Globus pallidus (tissue), 1 donor: ENCODE results near the gene ARL6IP5.

Experiments
- DNase-seq: peaks from one replicate; pipeline ENCODE4 v3.0.0-alpha.2; 2015; ENCODE audit warnings: low spot score

ARL6IP5 gene

DNA sequence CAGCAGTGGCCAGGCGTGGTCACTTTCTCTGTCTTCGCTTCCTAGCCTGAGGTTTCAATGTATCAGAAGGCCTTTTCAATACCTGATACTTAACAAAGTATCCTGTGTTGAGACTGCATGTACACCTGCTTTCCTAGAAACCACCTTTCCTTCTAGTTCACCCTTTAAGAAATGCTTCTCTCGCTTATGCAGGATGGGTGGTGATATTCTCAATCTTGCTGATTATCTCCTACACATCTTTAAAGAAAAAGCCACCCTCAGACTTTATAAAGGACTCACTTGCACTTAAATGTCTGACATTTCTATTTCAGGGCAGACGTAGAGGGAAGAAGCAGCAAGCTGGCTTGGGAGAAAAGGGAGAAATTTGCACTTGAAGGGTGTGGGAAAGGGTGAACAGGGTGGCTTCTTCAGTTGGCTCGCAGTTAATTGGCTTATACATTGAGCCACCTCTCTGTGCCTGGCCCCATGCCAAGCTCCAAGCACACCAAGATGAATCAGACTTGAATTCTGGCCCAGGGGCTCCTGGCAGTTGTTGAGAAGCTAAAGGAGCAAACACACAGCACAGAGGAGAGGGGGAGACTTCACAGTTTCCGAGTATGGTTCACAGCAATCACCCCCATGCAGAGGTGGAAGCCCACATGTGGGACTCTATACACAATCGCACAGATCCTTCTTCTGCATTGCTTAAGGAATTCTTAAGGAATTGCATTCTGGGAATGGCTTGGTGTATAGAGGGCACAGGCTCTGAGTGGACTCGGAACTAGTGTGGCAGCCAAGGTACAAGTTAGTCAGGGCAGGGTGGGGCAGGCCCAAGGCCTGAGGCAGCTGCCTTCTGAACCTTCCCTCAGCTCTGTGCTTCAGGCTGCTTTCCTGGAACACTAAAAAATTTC lies 1.3 kb downstream of the ARL6IP5 start:
- DNase-seq: peak; percentile 84

DNA sequence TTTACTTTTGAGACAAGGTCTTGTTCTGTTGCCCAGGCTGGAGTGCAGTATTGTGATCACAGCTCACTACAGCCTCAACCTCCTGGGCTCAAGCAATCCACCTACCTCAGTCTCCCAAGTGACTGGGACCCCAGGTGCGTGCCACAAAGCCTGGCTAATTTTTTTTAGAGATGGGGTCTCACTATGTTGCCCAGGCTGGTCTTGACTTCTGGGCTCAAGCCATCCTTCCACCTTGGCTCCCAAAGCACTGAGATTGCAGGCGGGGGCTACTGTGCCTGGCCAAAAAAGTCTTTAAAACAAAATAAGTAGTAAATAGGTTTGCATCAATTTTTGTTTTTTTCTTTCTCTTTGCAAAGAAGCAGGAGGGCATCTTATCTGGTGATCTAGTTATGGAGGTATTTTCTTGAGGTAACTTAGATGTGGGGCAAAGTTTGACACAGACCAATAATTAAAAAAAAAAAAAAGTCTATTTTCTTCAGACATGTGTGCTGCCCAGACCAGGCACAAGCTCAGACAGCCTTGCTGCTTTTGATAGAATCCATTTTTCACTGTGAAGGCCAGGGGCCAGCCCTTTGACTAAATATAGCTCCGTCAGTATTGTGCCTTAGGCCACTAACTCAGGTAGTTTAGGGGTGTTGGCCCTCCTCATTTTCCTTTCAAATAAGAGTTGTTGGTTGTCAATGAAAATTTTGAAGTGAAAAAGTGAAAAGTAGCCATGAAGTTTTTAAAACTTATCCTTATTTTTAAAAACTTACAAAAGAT lies 2.5 kb downstream of the ARL6IP5 start:
- no peak for DNase-seq

- no peak for DNase-seq
Observed at GRCh38 chr3:69088063-69088462, 3.3 kb downstream of the ARL6IP5 start.

DNA sequence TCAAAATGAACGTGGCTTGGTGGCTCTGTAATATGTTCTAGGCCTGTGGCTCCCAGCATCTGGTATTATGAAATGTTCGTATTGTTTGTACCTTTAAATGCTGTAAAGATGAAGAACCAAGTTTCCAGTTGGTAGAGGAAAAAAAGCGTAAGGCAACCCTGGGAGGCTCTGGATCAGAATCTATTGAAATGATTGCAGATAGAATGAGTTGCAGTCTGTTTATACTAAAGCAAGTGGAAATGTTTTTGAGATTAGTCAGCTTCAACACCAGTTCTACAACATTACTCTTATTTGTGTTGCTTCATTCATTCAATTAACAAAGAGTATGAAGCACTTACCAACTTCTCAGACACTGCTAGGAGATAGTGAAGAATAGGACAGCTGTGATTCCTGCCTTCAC lies 5.3 kb downstream of the ARL6IP5 start:
- no peak for DNase-seq

- no peak for DNase-seq
Observed at GRCh38 chr3:69091389-69092029, 6.8 kb downstream of the ARL6IP5 start.

DNA sequence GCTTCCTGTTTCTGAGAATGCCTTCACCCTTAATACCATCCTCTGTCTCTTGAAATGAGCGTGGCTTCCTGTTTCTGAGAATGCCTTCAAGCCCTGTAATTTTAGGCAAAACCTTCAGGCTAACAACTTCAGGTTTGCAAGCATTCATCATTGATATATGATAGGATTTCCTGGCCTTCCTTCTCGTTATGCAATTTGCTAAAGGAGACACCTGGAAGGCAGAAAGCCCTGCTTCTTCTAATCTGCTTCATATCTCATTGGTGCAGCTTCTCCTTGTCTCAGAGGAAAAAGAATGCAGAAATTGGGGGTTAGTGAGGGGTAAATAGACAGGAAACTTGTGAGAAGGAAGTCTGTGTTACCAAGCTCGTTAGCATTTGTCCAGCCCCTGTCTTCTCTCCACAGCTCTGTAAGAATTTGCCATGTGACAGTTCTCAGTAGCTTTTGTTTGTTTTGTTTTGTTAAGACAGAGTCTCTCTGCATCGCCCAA lies 7.3 kb downstream of the ARL6IP5 start:
- peak; percentile 86 for DNase-seq

GRCh38 chr3:69094467-69095205 lies 9.9 kb downstream of the ARL6IP5 start:
- DNase-seq: no peak

GRCh38 chr3:69095636-69096035 lies 10.9 kb downstream of the ARL6IP5 start:
- DNase-seq: no peak

GRCh38 chr3:69096299-69096698 lies 11.6 kb downstream of the ARL6IP5 start:
- no peak for DNase-seq

- DNase-seq: no peak
Observed at GRCh38 chr3:69097407-69098086, 12.8 kb downstream of the ARL6IP5 start.

- DNase-seq: no peak
Observed at GRCh38 chr3:69099576-69099975, 14.8 kb downstream of the ARL6IP5 start.

DNA sequence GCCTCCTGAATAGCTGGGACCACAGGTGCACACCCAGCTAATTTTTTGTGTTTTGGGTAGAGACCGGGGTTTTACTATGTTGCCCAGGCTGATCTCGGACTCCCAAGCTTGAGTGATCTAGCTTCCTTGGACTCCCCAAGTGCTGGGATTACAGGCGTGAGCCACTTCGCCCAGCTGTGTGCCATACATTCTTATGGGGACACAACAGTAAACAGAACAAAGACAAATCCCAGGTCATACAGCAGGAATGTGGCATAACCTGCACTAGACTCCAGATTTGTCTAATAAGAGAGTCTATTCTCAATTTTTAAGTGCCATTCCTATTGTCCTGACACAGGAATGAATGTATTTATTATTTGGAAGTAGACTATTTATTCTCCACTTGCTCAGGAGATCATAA lies 17.6 kb downstream of the ARL6IP5 start:
- no peak for DNase-seq

DNA sequence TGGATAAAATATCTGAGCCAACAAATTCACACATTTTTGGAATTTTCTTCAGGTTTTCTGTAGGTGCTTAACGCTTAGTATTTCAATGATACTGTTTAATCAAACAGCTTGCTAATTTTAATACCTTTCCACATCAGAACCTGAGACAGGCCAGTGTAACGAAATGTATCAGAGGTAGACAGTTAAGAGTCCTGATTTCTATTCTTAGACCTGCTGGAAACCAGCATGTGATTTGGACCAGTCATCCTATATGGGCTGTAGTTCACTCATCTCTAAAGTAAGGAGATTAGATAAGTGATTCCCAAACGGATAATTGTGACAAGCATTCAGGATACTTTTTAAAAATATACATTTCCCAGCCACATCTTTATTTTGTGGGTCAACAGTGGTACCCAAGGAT lies 18.4 kb downstream of the ARL6IP5 start:
- DNase-seq: no peak

DNA sequence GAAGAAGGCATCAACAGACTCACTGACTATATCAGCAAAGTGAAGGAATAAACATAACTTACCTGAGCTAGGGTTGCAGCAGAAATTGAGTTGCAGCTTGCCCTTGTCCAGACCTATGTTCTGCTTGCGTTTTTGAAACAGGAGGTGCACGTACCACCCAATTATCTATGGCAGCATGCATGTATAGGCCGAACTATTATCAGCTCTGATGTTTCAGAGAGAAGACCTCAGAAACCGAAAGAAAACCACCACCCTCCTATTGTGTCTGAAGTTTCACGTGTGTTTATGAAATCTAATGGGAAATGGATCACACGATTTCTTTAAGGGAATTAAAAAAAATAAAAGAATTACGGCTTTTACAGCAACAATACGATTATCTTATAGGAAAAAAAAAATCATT lies 19.8 kb downstream of the ARL6IP5 start:
- DNase-seq: no peak

GRCh38 chr3:69105320-69105719 lies 20.6 kb downstream of the ARL6IP5 start:
- DNase-seq: no peak

DNA sequence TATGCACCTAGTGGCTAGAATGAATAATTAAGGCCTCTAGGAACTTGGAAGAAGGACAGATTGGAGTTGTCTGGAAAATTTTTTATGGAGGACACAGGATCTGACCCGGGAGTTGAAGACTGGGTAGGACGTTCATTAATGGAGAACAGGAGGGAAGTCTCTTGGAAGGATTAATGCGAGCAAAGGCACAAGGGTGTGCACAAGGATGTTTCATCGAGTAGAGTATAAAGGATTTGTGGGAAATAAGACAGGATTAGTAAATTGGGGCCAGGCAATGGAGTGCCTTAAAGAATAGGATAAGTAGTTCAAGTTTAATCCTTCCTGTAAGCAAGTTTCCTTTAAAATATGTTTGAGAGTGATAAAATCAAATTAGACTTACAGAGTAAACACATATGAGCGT lies 23.1 kb downstream of the ARL6IP5 start:
- DNase-seq: no peak

DNA sequence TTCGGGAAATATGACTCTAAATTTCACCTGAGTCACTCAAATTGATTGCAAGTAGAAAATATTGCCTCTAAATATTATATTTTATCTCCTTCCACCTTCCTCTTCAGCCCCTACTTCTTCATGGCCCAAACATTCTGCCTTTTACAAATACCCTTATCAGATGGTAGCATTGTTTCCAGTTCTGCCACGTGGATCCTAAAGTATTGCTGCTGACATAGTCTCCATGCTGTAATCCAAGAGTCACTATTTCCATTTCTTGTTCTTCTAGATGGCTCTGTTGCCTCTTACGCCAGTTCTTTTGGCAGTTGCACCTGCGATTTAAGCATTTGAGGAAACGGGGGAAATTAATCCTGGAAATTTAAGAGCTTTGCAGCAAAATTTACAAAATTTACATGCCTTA lies 24.1 kb downstream of the ARL6IP5 start:
- DNase-seq: no peak

DNA sequence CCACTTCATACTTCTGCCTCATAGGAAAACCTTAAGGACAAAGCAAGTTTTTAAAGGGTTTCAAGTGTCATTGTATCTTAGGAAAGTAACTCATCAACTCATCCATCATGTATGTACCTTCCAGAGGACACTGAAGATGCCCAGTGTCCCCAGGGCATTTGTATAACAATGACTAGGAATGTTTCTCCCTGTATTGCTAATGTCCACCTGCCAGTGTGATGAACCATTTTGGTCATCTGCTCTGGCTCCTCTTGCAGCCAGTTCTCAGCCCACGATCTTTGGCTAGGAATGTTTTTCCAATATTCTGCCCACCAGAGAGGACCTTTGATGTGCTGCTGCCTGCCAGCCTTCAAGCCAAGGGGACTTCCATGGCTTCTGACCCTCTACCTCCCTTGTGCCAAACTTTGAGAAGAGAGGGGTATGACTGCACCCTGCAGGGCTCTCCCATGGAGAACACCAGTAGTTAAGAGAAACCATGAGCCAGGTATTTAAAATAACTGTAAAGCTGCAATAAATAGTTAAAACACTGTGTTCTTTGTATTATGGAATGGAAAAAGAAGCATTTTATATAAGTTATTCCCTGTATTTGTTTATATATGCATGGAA lies 26.3 kb downstream of the ARL6IP5 start:
- no peak for DNase-seq

- DNase-seq: no peak
Observed at GRCh38 chr3:69113536-69113935, 28.8 kb downstream of the ARL6IP5 start.

DNA sequence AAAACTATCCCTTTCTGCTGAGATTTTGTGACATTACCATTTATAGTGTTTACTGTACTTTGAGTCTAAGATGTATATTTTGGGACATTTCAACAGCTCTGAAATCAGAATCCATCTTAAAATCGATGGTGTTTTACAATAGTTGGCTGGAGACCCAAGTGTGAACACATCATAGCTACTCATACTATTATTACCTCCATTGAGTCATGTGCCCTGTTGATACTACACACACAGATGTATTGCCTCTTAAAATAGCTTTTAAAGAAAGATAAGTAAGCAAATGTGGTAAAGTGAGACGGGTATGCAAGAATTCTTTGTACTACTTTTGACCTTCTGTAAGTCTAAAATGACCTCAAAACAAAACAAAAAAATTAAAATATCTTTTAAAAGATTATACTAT lies 31.0 kb downstream of the ARL6IP5 start:
- DNase-seq: no peak

DNA sequence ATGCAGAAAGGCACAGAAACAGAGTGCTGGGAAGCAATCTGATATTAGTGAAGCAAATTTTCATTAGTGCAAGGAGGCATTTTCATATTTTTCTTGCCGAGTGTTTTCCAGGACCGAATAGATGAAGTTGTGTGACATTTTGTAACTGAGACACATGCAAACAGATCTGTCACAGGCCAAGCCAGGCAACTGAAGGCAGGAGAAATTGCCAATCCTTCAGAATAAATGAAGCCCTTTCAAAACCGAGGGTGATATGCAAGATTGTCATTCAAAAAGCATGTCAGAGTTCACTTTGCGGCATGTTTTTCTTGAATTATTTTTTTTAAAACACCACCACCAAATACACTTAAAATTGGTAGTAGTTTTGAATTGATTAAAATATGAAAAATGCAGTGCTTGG lies 31.4 kb downstream of the ARL6IP5 start:
- peak; percentile 75 for DNase-seq
